ENCODE results near the gene B4GALT3.
A peak's percentile ranks its signal among the peaks of the same experiment; 100 is the strongest.

DNA sequence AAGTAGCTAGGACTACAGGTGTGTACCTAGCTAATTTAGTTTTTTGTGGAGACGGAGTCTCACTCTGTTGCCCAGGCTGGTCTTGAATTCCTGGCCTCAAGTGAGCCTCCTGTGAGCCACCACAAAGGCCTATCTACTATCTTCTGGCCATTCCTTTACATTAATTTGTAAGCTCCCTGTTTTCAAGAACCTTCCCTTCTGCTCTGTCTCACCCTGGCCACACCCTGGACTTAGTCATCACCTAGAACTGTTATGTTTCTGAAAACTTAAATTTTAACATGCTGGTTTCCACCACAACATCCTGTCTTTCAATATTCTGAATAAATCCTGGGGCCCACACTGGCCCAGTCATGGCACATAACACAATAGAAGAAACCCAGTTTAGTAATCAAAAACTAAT is 4.9 kb upstream of the B4GALT3 start:
- TF ChIP-seq, protein P1, sequence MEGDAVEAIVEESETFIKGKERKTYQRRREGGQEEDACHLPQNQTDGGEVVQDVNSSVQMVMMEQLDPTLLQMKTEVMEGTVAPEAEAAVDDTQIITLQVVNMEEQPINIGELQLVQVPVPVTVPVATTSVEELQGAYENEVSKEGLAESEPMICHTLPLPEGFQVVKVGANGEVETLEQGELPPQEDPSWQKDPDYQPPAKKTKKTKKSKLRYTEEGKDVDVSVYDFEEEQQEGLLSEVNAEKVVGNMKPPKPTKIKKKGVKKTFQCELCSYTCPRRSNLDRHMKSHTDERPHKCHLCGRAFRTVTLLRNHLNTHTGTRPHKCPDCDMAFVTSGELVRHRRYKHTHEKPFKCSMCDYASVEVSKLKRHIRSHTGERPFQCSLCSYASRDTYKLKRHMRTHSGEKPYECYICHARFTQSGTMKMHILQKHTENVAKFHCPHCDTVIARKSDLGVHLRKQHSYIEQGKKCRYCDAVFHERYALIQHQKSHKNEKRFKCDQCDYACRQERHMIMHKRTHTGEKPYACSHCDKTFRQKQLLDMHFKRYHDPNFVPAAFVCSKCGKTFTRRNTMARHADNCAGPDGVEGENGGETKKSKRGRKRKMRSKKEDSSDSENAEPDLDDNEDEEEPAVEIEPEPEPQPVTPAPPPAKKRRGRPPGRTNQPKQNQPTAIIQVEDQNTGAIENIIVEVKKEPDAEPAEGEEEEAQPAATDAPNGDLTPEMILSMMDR (IDR thresholded peaks at IDR 0.05; ENCODE audit: extremely low read depth in 1 of 2, insufficient read depth in 1 of 2, low read depth in 1 of 2, low read length in 2 of 2): no peak
- no peak for TF ChIP-seq EZH2 (IDR thresholded peaks at IDR 0.05; ENCODE audit: borderline replicate concordance, low read depth, low read length, severe bottlenecking)
- TF ChIP-seq POLR2A (IDR thresholded peaks at IDR 0.05; ENCODE audit: low read depth, low read length): no peak
- TF ChIP-seq POLR2AphosphoS5 (IDR thresholded peaks at IDR 0.05; ENCODE audit: insufficient read depth, low read depth, low read length): no peak
- TF ChIP-seq, protein P2, sequence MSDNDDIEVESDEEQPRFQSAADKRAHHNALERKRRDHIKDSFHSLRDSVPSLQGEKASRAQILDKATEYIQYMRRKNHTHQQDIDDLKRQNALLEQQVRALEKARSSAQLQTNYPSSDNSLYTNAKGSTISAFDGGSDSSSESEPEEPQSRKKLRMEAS (IDR thresholded peaks at IDR 0.05; ENCODE audit: insufficient read depth, insufficient read length): no peak
- no peak for TF ChIP-seq JUN (IDR thresholded peaks at IDR 0.05; ENCODE audit: borderline replicate concordance, insufficient read depth, insufficient read length, low read depth)
- TF ChIP-seq GATA2 (IDR thresholded peaks at IDR 0.05; ENCODE audit: insufficient read depth, insufficient read length, low read depth, low read length): no peak
- TF ChIP-seq MYC (IDR thresholded peaks at IDR 0.05; ENCODE audit: low read depth, low read length): no peak
- peak; percentile 25 for TF ChIP-seq FOS (IDR thresholded peaks at IDR 0.05; ENCODE audit: borderline replicate concordance, insufficient read depth, low read length)
